Gastrocnemius medialis (tissue), 4 donors: Measurements from ENCODE around the gene ABCC3. TPM values are rescaled to one million over a fixed set of nuclear protein-coding genes. Genes with fewer than 3 reads are reported as not detected.

Experiments
- ATAC-seq, 2 donors: fragments of 150-250 bp; one replicate each; pipeline ENCODE4 v1.9.1; 2016
- DNase-seq, 2 donors: peaks; one replicate each; pipeline ENCODE4 v3.0.0-alpha.2; 2019
- H3K27ac ChIP-seq, 4 donors: fragments of 200-600 bp; sonication (generic); 1 replicate in 1 of 4; 2 replicates in 3 of 4; pipeline ENCODE4 v1.5.1; 2016 to 2018; ENCODE audit warnings: mild to moderate bottlenecking in 2 of 4, moderate library complexity in 1 of 4
- H3K27me3 ChIP-seq, 3 donors: fragments of 200-600 bp; sonication (generic) in 2 of 3; 1 replicate in 1 of 3; 2 replicates in 2 of 3; pipeline versions ENCODE4 v1.5.1 to v1.6.0; 2016 to 2019; ENCODE audit warnings: mild to moderate bottlenecking in 1 of 3, moderate library complexity in 1 of 3
- H3K36me3 ChIP-seq, 2 donors: fragments of 200-600 bp; sonication (generic) in 1 of 2; one replicate each; pipeline ENCODE4 v1.5.1; 2017 to 2018
- H3K4me1 ChIP-seq, 2 donors: fragments of 200-600 bp; sonication (generic) in 1 of 2; one replicate each; pipeline ENCODE4 v1.5.1; 2016 to 2017; ENCODE audit warnings: mild to moderate bottlenecking in 2 of 2
- H3K4me3 ChIP-seq, 4 donors: fragments of 200-600 bp; sonication (generic) in 3 of 4; 1 replicate in 1 of 4; 2 replicates in 3 of 4; pipeline ENCODE4 v1.5.1; 2016 to 2019; ENCODE audit warnings: mild to moderate bottlenecking in 2 of 4
- H3K9me3 ChIP-seq, 3 donors: fragments of 200-600 bp; sonication (generic) in 2 of 3; 1 replicate in 1 of 3; 2 replicates in 2 of 3; pipeline ENCODE4 v1.5.1; 2016 to 2019
- POLR2A ChIP-seq, 2 donors: fragments of 450-650 bp; IDR thresholded peaks; one replicate each; pipeline ENCODE4 v1.6.1; 2017; ENCODE audit warnings: antibody characterized with exemption in 2 of 2, mild to moderate bottlenecking in 2 of 2, moderate library complexity in 2 of 2
- in situ Hi-C, 4 donors: fragments of 200-750 bp; cut with MboI; loops; one replicate each; pipeline versions ENCODE4 v1.15.0 to v1.8.0; 2017; ENCODE audit warnings: low sequenced_read_pairs in 4 of 4
- intact Hi-C: fragments of 100-400 bp; cut with DNase I; formaldehyde crosslinking; loops from one replicate; pipeline ENCODE4 v1.15.1; 2023; ENCODE audit warnings: low total_unique reads
- total RNA-seq, 4 donors: library from RNA; depleted of rRNA; stranded (reverse); fragments of >200 nt; gene quantifications; one replicate each; pipeline versions ENCODE4 v1.1.0 to v1.2.3, GENCODE V29; 2016
- TF ChIP-seq, protein P1 (sequence below), 5 experiments: fragments of 450-650 bp in 3 of 5; fragments of 200-600 bp in 2 of 5; sonication (generic) in 2 of 5; IDR thresholded peaks in 4 of 5; conservative IDR thresholded peaks in 1 of 5; 1 replicate in 4 of 5; 2 replicates in 1 of 5; pipeline ENCODE4 v1.5.1; 2016 to 2019; ENCODE audit warnings: antibody characterized with exemption in 5 of 5, mild to moderate bottlenecking in 3 of 5, moderate library complexity in 3 of 5

The ABCC3 gene
- total RNA-seq, 4 donors from 2014 or later = 0.51 to 1.3 (median 0.76) TPM

- DNase-seq (no peak), ATAC-seq (no peak)
- intact Hi-C loops = no loop called here
- Histone ChIP-seq H3K27ac (no peak overlapping the region), H3K4me1 (peaks cover 8 to 14% of the 10 kb centered on the region in 2 donors), H3K36me3 (no peaks in the 10 kb centered on the region), H3K4me3 (no peak overlapping the region), H3K9me3 (no peaks in the 10 kb centered on the region), H3K27me3 (no peaks in the 10 kb centered on the region)
- TF ChIP-seq, protein P1, sequence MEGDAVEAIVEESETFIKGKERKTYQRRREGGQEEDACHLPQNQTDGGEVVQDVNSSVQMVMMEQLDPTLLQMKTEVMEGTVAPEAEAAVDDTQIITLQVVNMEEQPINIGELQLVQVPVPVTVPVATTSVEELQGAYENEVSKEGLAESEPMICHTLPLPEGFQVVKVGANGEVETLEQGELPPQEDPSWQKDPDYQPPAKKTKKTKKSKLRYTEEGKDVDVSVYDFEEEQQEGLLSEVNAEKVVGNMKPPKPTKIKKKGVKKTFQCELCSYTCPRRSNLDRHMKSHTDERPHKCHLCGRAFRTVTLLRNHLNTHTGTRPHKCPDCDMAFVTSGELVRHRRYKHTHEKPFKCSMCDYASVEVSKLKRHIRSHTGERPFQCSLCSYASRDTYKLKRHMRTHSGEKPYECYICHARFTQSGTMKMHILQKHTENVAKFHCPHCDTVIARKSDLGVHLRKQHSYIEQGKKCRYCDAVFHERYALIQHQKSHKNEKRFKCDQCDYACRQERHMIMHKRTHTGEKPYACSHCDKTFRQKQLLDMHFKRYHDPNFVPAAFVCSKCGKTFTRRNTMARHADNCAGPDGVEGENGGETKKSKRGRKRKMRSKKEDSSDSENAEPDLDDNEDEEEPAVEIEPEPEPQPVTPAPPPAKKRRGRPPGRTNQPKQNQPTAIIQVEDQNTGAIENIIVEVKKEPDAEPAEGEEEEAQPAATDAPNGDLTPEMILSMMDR (IDR thresholded peaks at IDR 0.05 in 4 of 5, conservative IDR thresholded peaks at IDR 0.05 in 1 of 5) = no peak
- in situ Hi-C loops = no loop called here
Measured at GRCh38 chr17:50590946-50591737, 43.5 kb upstream of the ABCC3 start.

DNA sequence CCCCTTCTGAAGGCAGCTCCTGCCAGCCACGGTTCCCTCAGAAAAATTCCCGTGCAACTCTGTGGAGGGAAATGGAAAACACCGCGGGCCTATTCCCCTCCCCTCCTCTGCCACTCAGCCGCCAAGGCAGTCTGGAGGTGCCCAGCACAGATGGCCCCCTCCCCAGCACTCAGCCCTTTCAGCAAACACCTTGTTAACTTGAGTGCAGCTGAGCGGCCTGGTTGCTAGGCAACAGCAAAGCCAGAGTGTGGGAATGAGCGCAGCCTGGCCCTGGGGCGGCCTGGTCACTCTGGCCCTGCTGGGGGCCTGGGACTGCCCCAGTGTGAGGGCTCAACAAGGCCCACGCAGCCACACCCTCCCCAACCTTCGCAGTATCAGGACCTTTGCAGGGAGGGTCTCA lies 41.4 kb upstream of the ABCC3 start:
- Histone ChIP-seq H3K4me3 (no peak overlapping the region), H3K9me3 (no peaks in the 10 kb centered on the region), H3K36me3 (no peaks in the 10 kb centered on the region), H3K27me3 (no peaks in the 10 kb centered on the region), H3K4me1 (peaks cover 8 to 14% of the 10 kb centered on the region in 2 donors), H3K27ac (no peak overlapping the region)
- TF ChIP-seq, protein P1 (IDR thresholded peaks at IDR 0.05 in 4 of 5, conservative IDR thresholded peaks at IDR 0.05 in 1 of 5) = no peak
- no peak for TF ChIP-seq POLR2A (IDR thresholded peaks at IDR 0.05)
- intact Hi-C loops (no loop called here), in situ Hi-C loops (no loop called here)
- DNase-seq (no peak), ATAC-seq (no peak)

DNA sequence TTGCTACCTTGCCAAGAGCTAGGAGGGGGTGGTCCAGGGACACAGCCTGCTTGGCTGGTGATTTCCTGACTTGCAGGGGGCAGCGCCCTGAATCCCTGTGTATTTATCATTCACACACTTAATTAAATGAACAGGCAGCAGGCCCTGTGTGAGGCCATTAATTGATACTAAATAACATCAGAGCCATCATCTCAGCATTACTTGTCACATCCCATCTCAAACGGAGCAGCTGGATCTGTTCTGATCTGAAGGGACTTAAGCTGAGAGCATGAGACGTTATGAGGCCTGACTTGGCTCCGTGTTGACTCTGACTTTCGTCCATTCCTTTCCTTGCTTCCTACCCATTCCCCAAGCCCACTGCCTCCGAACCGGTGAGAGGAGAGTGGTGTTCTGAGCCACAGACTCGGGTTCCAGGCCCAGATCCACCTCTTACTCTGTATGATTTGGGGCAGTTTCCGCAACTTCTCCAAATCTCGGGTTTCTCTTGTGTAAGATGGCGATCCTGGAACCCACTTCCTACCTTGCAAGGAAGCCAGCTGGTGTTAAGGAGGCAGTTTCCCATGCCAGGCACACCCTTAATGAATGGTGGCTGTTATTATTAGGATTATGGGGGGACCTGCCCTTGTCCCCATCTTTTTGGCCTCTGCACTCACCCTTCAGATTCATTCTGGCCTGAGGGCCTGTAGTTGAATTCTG lies 40.4 kb upstream of the ABCC3 start:
- no peak overlapping the region for H3K4me3 ChIP-seq
- TF ChIP-seq, protein P1 (IDR thresholded peaks at IDR 0.05 in 4 of 5, conservative IDR thresholded peaks at IDR 0.05 in 1 of 5) = no peak
- no peak for TF ChIP-seq POLR2A (IDR thresholded peaks at IDR 0.05)
- intact Hi-C loops (no loop called here), in situ Hi-C loops (no loop called here)
- DNase-seq (no peak), ATAC-seq (no peak)
- H3K4me1 ChIP-seq = peaks cover 8 to 11% of the 10 kb centered on the region in 2 donors
- no peaks in the 10 kb centered on the region for H3K27me3 ChIP-seq
- H3K9me3 ChIP-seq = no peaks in the 10 kb centered on the region
- H3K36me3 ChIP-seq = no peaks in the 10 kb centered on the region
- H3K27ac ChIP-seq = no peak overlapping the region

DNA sequence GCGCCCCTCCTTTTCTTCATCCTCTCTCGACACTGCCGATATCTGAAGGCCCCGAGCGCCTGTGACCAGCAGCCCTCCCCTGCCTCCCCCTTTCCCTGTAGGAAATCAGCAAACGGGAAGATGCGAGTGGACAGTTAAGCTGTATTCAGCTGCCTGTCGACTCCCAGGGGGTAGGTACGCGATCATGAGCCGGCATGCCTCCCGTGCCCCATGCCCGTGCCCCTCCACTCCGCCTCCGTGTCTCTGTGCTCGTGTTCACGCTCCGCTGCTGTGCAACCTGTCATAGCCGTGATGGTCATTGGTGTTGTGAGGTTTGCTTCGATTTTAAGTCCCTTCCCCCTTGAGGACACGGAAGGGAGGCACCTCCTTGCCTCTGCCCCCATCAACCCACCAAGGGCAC lies 39.8 kb upstream of the ABCC3 start:
- Histone ChIP-seq H3K27me3 (no peaks in the 10 kb centered on the region), H3K36me3 (no peaks in the 10 kb centered on the region), H3K27ac (no peak overlapping the region), H3K4me1 (peaks cover 7 to 8% of the 10 kb centered on the region in 2 donors), H3K9me3 (no peaks in the 10 kb centered on the region), H3K4me3 (no peak overlapping the region)
- TF ChIP-seq POLR2A (IDR thresholded peaks at IDR 0.05) = no peak
- ATAC-seq = no peak
- intact Hi-C loops = no loop called here
- DNase-seq = no peak
- in situ Hi-C loops = no loop called here

DNA sequence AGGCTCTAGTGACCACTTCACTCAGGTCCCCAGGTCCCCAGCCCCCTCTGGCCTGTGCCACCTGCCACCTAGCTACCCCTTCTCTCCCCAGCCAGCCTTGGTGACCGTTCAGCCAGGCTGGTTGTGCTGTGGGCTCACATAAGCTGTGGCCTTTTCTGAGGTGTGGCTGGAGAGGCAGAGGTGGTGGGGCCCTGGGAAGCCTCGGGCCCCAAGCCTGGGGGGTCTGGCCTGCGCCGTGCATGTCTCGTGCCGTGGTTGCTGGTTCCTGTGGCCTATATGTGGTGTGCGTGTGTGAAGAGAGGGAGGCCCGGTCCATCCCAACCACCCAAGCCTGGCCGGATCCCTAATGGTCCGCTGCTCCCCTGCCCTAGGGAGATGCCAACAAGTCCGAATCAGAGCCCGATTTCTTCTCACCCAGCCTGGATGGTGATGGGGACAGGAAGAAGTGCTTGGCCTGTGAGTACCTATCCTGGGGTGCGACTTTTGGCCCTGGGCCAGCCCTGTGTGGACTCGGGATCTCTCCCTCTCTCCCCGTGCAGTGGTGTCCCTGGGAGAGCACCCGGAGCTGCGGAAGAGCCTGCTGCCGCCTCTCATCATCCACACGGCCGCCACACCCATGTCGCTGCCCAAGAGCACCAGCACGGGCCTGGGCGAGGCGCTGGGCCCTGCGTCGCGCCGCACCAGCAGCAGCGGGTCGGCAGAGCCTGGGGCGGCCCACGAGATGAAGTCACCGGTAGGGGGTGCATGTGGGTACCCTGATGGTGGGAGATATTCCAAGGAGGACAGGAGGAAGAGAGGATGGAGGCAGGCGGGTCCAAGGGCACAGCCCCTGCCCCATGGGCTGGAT lies 38.3 kb upstream of the ABCC3 start:
- in situ Hi-C loops = no loop called here
- TF ChIP-seq, protein P1 (IDR thresholded peaks at IDR 0.05 in 4 of 5, conservative IDR thresholded peaks at IDR 0.05 in 1 of 5) = no peak
- TF ChIP-seq POLR2A (IDR thresholded peaks at IDR 0.05) = no peak
- no peak for DNase-seq
- Histone ChIP-seq H3K36me3 (no peaks in the 10 kb centered on the region), H3K4me1 (no peaks in the 10 kb centered on the region), H3K9me3 (no peaks in the 10 kb centered on the region), H3K4me3 (no peak overlapping the region), H3K27me3 (no peaks in the 10 kb centered on the region), H3K27ac (no peak overlapping the region)
- intact Hi-C loops = no loop called here
- no peak for ATAC-seq
